ENCODE measurements around the gene RBM43. TPM values are rescaled to one million over a fixed set of nuclear protein-coding genes. Genes with fewer than 3 reads are reported as not detected.
"Not testable (repeated sequence)": the region's sequence is repeated elsewhere in the genome, so short reads cannot be mapped to it uniquely, and the experiment has no call there.

Gene RBM43
- total RNA-seq, 2 experiments from 2014 or later: 0.25 to 0.91 TPM

GRCh38 chr2:151299920-151300539, 38.4 kb upstream of the RBM43 start:
- H3K36me3 ChIP-seq (ENCODE audit: insufficient read depth, low read length): no peaks in the 10 kb centered on the region
- DNase-seq (ENCODE audit: low spot score): no peak
- no peaks in the 10 kb centered on the region for H4K20me1 ChIP-seq (ENCODE audit: insufficient read depth, low read length)
- no peak overlapping the region for H3K4me3 ChIP-seq (ENCODE audit: low read depth, low read length, poor library complexity, severe bottlenecking)
- H3K4me1 ChIP-seq (ENCODE audit: insufficient read depth, low read length, poor library complexity, severe bottlenecking): peaks cover 9% of the 10 kb centered on the region
- no peaks in the 10 kb centered on the region for H3K9me2 ChIP-seq (ENCODE audit: insufficient read depth, low read length)
- ChIA-PET CTCF (ENCODE audit: unreplicated experiment) (no interaction called here), POLR2A (interaction anchor here (2.0 kb wide), 1 partner anchor 10 kb away, joined by 9 read pairs; the partner anchor contains the start of gene NMI)
- no TSS peak for BruUV-seq (replicated peaks)
- H3K4me2 ChIP-seq (ENCODE audit: low read length): no peak overlapping the region
- no peak overlapping the region for H3K27ac ChIP-seq (ENCODE audit: low read depth, low read length, poor library complexity, severe bottlenecking)
- no peaks in the 10 kb centered on the region for H3K79me2 ChIP-seq (ENCODE audit: insufficient read depth, low read depth, low read length)
- TF ChIP-seq CTCF (conservative IDR thresholded peaks at IDR 0.05; ENCODE audit: low read length): no peak
- TF ChIP-seq EZH2phosphoT487 (IDR thresholded peaks at IDR 0.05; ENCODE audit: borderline replicate concordance, low read depth, low read length): no peak
- no peaks in the 10 kb centered on the region for H3K9me3 ChIP-seq (ENCODE audit: low read length)
- intact Hi-C loops (cut with micrococcal nuclease; ENCODE audit: unreplicated experiment): no loop called here
- no peak overlapping the region for H2AFZ ChIP-seq (ENCODE audit: low read length)

- H3K9me2 ChIP-seq (ENCODE audit: insufficient read depth, low read length): no peaks in the 10 kb centered on the region
- H2AFZ ChIP-seq (ENCODE audit: low read length): peak overlapping the region; percentile 75
- POLR2A ChIA-PET: interaction anchor here (0.8 kb wide), 1 partner anchor 13 kb away, joined by 3 read pairs; no protein-coding TSS in a partner anchor
- DNase-seq (ENCODE audit: low spot score): peak; percentile 36
- no peak overlapping the region for H3K4me3 ChIP-seq (ENCODE audit: low read depth, low read length, poor library complexity, severe bottlenecking)
- no peaks in the 10 kb centered on the region for H3K9me3 ChIP-seq (ENCODE audit: low read length)
- BruUV-seq (replicated peaks): no TSS peak
- H3K4me1 ChIP-seq (ENCODE audit: insufficient read depth, low read length, poor library complexity, severe bottlenecking): peaks cover 9% of the 10 kb centered on the region
- H3K27ac ChIP-seq (ENCODE audit: low read depth, low read length, poor library complexity, severe bottlenecking): no peak overlapping the region
- CTCF ChIA-PET (ENCODE audit: unreplicated experiment): no interaction called here
- TF ChIP-seq EZH2phosphoT487 (IDR thresholded peaks at IDR 0.05; ENCODE audit: borderline replicate concordance, low read depth, low read length) (no peak), CTCF (conservative IDR thresholded peaks at IDR 0.05; ENCODE audit: low read length) (no peak)
- H3K79me2 ChIP-seq (ENCODE audit: insufficient read depth, low read depth, low read length): no peaks in the 10 kb centered on the region
- no peaks in the 10 kb centered on the region for H3K36me3 ChIP-seq (ENCODE audit: insufficient read depth, low read length)
- intact Hi-C loops (cut with micrococcal nuclease; ENCODE audit: unreplicated experiment): no loop called here
- H4K20me1 ChIP-seq (ENCODE audit: insufficient read depth, low read length): no peaks in the 10 kb centered on the region
- H3K4me2 ChIP-seq (ENCODE audit: low read length): no peak overlapping the region
Measured at GRCh38 chr2:151297882-151298281, 36.2 kb upstream of the RBM43 start.

- POLR2A ChIA-PET: interaction anchor here (0.7 kb wide), 1 partner anchor 1331 kb away, joined by 3 read pairs; no protein-coding TSS in a partner anchor
- H2AFZ ChIP-seq (ENCODE audit: low read length); H3K4me3 ChIP-seq (ENCODE audit: low read depth, low read length, poor library complexity, severe bottlenecking); H3K79me2 ChIP-seq (ENCODE audit: insufficient read depth, low read depth, low read length); H4K20me1 ChIP-seq (ENCODE audit: insufficient read depth, low read length); H3K4me2 ChIP-seq (ENCODE audit: low read length); DNase-seq (ENCODE audit: low spot score); CTCF ChIA-PET (ENCODE audit: unreplicated experiment); H3K9me3 ChIP-seq (ENCODE audit: low read length); H3K4me1 ChIP-seq (ENCODE audit: insufficient read depth, low read length, poor library complexity, severe bottlenecking); H3K27ac ChIP-seq (ENCODE audit: low read depth, low read length, poor library complexity, severe bottlenecking); H3K36me3 ChIP-seq (ENCODE audit: insufficient read depth, low read length); H3K9me2 ChIP-seq (ENCODE audit: insufficient read depth, low read length); BruUV-seq (replicated peaks); intact Hi-C loops (cut with micrococcal nuclease; ENCODE audit: unreplicated experiment): not testable (repeated sequence)
Measured at GRCh38 chr2:151295926-151296325, 34.3 kb upstream of the RBM43 start.
